ENCODE data around the gene TBX15. TPM values are rescaled to one million over a fixed set of nuclear protein-coding genes. Genes with fewer than 3 reads are reported as not detected.

The TBX15 gene
- not detected for polyA plus RNA-seq

DNA sequence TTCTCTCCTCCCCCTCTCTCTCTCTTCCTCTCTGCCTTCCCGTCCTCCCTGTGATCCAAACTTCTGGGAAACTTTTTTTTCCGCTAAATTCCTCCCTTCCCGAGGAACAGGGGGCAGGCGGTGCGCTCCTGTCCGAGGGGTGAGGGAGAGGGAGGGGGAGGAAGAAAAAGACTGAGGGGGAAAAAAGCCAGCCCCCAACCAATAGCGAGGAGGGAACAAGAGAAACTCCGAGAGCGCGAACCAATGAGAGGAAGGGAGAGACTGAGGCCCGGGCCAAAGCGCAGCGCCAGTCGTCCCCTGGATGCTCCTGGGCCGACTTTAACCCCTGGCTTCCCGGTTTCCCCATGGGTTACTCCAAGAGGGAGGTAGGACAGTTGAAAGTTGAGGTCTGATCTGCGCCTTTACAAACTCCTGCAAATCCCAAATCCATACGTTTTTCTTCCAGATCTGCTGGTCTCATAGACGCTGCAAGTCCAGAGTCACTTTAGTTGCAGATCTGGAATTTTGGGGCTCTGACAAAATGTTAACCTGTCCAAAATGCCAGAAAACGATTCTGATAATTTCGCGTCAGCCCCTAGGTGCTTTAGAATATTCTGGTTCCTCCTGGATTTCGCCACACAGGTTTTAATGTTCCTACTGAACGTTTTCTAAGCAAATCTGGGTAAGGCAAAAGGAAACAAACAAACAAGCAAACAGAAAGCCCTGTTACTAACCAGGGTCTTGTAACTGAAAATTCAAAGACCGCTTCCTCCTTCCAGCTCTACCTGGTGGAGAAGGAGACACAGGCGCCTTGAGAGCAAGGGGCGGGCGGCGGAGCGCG, at the start of gene TBX15:
Gene TBX15 (minus strand): TSS at position 158 of the 820 bp plus-strand sequence. CDS start 548 bp downstream, outside the sequence.
- H3K36me3 Mint-ChIP-seq, result peaks cover 0 to 26% (median 14%) of the 10 kb centered on the region in 3 donors
- H3K4me1 Mint-ChIP-seq, result peaks cover 0 to 22% of the 10 kb centered on the region in 2 donors
- peak within 1 kb of the TSS in 2 of 5 donors; percentile 26 to 51 for H3K4me3 Mint-ChIP-seq
- no peak within 1 kb of the TSS for H3K27ac Mint-ChIP-seq
- DNase-seq, result no peak
- peaks cover 22 to 67% (median 37%) of the 10 kb centered on the region in 6 donors for H3K9me3 Mint-ChIP-seq
- peaks cover 49 to 75% (median 52%) of the 10 kb centered on the region in 3 donors for H3K27me3 Mint-ChIP-seq (ENCODE audit: low read depth in 3 of 3)

DNA sequence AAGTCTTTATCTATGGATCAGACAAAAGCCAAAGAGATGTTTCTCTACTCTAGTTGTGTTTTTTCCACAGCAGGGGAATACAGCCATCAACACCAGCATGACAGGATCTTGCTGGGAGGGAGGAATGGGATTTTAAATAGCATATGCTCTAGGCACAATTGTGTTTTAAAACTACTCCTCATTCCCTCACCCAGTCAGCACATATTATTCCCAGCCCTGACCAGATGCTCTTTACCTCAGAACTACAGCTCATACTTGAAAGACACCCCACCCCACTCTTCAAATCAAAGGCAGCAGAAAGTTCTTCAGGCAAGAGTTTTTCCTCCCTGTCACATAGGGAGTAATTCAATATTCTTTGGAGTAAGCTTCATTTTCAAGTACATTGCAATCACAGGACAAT, 46.2 kb upstream of the TBX15 start:
- DNase-seq, result no peak
- Mint-ChIP-seq H3K4me1 (no peaks in the 10 kb centered on the region), H3K9me3 (peaks cover 0 to 2% (median 0%) of the 10 kb centered on the region in 6 donors), H3K36me3 (peaks cover 51 to 64% (median 63%) of the 10 kb centered on the region in 3 donors), H3K27ac (no peak overlapping the region), H3K27me3 (ENCODE audit: low read depth in 3 of 3) (no peaks in the 10 kb centered on the region), H3K4me3 (no peak overlapping the region)

DNA sequence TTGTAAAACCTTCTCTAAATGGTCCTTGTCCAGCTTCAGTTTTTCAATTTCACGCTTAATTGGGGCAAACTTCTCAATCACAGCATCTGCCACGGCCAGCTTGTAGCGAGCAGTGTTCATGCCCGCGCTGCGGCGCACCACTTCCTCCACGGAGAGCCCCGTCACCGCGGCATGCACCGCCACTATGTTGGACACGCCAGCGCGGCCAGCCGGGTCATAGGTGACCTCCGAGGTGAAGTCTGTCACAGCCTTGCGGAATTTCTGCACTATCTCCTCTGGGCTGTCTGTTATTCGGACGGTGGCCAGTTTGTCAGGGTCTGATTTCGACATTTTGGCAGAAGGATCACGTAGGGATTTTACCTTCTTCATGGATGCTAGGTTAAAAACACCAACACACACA, 44.8 kb upstream of the TBX15 start:
- no peak overlapping the region for H3K27ac Mint-ChIP-seq
- peaks cover 0 to 2% (median 0%) of the 10 kb centered on the region in 6 donors for H3K9me3 Mint-ChIP-seq
- H3K4me3 Mint-ChIP-seq, result no peak overlapping the region
- H3K36me3 Mint-ChIP-seq, result peaks cover 48 to 59% (median 59%) of the 10 kb centered on the region in 3 donors
- no peak for DNase-seq
- no peaks in the 10 kb centered on the region for H3K27me3 Mint-ChIP-seq (ENCODE audit: low read depth in 3 of 3)
- no peaks in the 10 kb centered on the region for H3K4me1 Mint-ChIP-seq

DNA sequence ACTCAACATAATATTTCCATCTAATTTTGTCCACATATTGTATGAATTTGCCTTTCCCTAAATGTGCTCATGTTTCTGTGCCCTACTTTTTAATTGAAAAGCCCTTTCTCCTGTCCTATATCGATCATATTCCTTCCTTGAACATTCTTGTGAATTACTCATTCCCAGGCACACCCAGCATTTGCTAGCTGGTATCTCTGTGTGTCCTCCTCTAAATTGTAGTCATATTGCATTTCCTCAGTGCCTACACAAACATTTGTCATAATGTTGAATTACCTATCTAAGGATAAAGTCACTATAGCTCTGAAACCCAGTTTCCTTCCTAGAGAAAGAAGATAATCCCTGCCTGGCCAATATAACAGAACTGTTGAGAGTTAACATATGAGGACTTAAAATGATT, 39.6 kb upstream of the TBX15 start:
- no peak for DNase-seq
- H3K27me3 Mint-ChIP-seq (ENCODE audit: low read depth in 3 of 3), result no peaks in the 10 kb centered on the region
- H3K27ac Mint-ChIP-seq, result no peak overlapping the region
- H3K4me1 Mint-ChIP-seq, result no peaks in the 10 kb centered on the region
- peaks cover 0 to 4% (median 2%) of the 10 kb centered on the region in 6 donors for H3K9me3 Mint-ChIP-seq
- H3K4me3 Mint-ChIP-seq, result no peak overlapping the region
- peaks cover 30 to 34% (median 32%) of the 10 kb centered on the region in 3 donors for H3K36me3 Mint-ChIP-seq

DNA sequence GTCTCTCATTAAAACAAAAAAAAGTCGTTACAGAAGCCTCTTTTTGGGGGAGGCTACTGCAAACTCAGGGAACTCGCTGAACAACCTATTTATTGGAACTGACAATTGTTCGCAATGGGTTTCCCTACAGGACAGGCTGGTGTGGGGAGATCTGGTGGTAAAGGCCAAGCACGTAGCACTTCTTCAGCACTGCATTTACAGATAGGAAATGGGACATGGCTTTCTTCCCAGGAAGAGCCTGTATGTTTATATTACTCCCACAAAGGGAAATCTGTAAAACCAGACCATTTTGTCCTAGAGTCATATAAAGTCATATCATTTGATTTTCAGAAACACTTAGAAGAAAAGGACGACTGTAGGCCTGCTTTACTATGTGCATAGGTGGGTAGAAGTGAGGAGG, 38.8 kb upstream of the TBX15 start:
- H3K9me3 Mint-ChIP-seq, result peaks cover 0 to 7% (median 3%) of the 10 kb centered on the region in 6 donors
- no peaks in the 10 kb centered on the region for H3K4me1 Mint-ChIP-seq
- H3K27ac Mint-ChIP-seq, result no peak overlapping the region
- no peaks in the 10 kb centered on the region for H3K27me3 Mint-ChIP-seq (ENCODE audit: low read depth in 3 of 3)
- no peak for DNase-seq
- no peak overlapping the region for H3K4me3 Mint-ChIP-seq
- peaks cover 23 to 28% (median 24%) of the 10 kb centered on the region in 3 donors for H3K36me3 Mint-ChIP-seq

DNA sequence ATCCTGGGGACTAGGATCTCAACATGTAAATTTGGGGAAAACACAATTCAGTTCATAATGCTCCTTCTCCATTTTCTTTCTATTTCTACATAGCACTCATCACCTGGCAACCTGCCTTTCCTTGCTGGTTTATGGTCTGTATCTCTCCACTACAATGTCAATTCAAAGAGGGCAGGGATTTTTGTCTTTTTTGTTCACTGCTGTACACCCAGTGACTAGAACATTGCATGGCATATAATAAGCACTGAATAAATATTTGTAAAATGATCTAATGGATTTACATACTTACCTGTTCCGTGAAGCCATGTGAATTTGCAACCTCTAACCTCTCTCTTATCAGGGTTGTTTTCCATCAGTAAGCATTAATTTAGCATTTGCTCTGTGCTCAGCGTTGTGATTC, 27.4 kb upstream of the TBX15 start:
- no peak for DNase-seq
- Mint-ChIP-seq H3K4me3 (no peak overlapping the region), H3K9me3 (peaks cover 13 to 31% (median 16%) of the 10 kb centered on the region in 6 donors), H3K36me3 (peaks cover 22 to 51% (median 50%) of the 10 kb centered on the region in 3 donors), H3K4me1 (peaks cover 0 to 3% of the 10 kb centered on the region in 2 donors), H3K27me3 (ENCODE audit: low read depth in 3 of 3) (peaks cover 4 to 11% (median 8%) of the 10 kb centered on the region in 3 donors), H3K27ac (no peak overlapping the region)

DNA sequence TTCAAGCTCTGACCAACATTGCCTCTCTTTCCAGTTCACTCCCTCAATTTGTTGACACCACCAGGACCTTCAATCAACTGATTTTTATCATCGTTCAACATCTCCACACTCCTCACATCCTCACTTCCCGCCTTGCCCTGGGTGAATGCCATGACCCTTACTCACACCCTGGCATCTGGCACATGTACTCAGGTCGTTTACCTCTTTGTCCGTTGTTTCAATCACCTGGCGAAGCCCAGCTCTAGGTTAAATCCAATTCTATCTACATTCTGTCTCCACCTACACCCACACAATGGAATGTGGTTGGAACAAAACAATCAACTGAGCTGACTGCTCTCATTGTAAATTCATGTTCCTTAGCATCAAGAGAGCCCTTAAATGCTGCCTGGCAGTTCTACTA, 24.2 kb upstream of the TBX15 start:
- H3K4me3 Mint-ChIP-seq, result no peak overlapping the region
- H3K4me1 Mint-ChIP-seq, result peaks cover 3 to 14% of the 10 kb centered on the region in 2 donors
- peaks cover 4 to 44% (median 25%) of the 10 kb centered on the region in 3 donors for H3K36me3 Mint-ChIP-seq
- no peak for DNase-seq
- peaks cover 10 to 38% (median 15%) of the 10 kb centered on the region in 6 donors for H3K9me3 Mint-ChIP-seq
- peaks cover 14 to 18% (median 17%) of the 10 kb centered on the region in 3 donors for H3K27me3 Mint-ChIP-seq (ENCODE audit: low read depth in 3 of 3)
- no peak overlapping the region for H3K27ac Mint-ChIP-seq

DNA sequence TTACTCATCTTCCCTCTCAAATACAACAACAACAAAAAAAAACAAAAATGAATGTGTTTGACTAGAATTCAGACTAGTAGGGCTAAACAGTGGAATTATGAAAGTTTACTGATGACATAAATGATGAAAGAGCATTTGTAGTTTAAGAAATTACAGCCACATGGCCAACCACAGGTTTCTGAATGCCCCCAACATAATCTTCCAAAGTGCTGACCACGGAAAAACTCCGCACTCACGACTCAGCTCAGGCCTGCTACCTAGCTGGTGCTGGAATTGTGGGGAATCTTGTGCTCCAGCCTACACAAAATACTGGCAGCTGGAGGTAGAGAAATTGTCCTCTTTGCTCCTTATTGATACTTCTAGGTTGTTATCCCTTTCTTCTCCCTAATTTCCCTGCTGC, 23.6 kb upstream of the TBX15 start:
- H3K27ac Mint-ChIP-seq, result no peak overlapping the region
- H3K4me3 Mint-ChIP-seq, result no peak overlapping the region
- no peak for DNase-seq
- peaks cover 16 to 18% (median 17%) of the 10 kb centered on the region in 3 donors for H3K27me3 Mint-ChIP-seq (ENCODE audit: low read depth in 3 of 3)
- H3K36me3 Mint-ChIP-seq, result peaks cover 4 to 42% (median 22%) of the 10 kb centered on the region in 3 donors
- H3K9me3 Mint-ChIP-seq, result peaks cover 10 to 38% (median 15%) of the 10 kb centered on the region in 6 donors
- H3K4me1 Mint-ChIP-seq, result peaks cover 3 to 14% of the 10 kb centered on the region in 2 donors

DNA sequence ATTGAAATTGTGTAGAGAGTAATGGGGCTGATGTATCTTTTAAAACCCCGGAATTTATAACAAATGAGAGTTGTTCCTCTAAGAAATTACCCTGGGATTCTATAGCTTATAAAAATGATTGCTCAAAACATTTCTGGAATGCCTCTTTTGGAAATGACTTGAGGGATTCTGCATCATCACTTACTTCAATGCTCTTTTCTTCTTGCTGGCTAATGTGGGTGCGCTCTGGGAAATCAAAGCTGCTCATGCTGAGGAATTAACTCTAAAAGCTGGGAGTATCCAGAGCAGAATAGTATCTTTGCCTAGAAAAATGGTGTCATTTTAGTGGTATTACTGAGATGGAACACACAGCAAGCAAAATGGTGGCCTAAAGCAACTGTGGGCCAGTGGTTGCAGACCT, 23.0 kb upstream of the TBX15 start:
- Mint-ChIP-seq H3K4me1 (peaks cover 5 to 14% of the 10 kb centered on the region in 2 donors), H3K4me3 (no peak overlapping the region), H3K9me3 (peaks cover 10 to 38% (median 16%) of the 10 kb centered on the region in 6 donors), H3K27me3 (ENCODE audit: low read depth in 3 of 3) (peaks cover 21 to 23% (median 22%) of the 10 kb centered on the region in 3 donors), H3K36me3 (peaks cover 4 to 42% (median 22%) of the 10 kb centered on the region in 3 donors), H3K27ac (no peak overlapping the region)
- no peak for DNase-seq

DNA sequence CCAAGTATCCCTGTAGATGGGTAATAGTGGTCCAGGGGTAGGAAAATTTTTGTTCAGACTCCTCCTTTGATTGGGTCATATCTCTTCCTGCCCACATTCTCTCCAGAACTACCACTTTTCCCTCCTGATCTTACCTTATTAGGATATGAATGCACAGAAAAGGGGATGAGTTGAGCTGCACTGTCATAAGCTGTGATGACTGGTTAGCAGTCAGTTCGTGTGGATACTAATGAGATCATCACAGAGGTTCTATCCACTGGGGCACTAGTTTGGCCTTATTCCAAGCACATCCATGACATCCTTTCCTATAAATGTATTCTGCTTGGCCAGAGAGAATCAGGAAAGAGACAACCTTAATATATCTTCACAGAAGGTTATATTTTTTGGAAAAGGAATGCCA, 22.1 kb upstream of the TBX15 start:
- H3K4me1 Mint-ChIP-seq, result peaks cover 5 to 14% of the 10 kb centered on the region in 2 donors
- H3K27ac Mint-ChIP-seq, result no peak overlapping the region
- H3K36me3 Mint-ChIP-seq, result peaks cover 7 to 36% (median 18%) of the 10 kb centered on the region in 3 donors
- no peak for DNase-seq
- peaks cover 15 to 46% (median 21%) of the 10 kb centered on the region in 6 donors for H3K9me3 Mint-ChIP-seq
- H3K27me3 Mint-ChIP-seq (ENCODE audit: low read depth in 3 of 3), result peaks cover 25 to 28% (median 26%) of the 10 kb centered on the region in 3 donors
- H3K4me3 Mint-ChIP-seq, result no peak overlapping the region

DNA sequence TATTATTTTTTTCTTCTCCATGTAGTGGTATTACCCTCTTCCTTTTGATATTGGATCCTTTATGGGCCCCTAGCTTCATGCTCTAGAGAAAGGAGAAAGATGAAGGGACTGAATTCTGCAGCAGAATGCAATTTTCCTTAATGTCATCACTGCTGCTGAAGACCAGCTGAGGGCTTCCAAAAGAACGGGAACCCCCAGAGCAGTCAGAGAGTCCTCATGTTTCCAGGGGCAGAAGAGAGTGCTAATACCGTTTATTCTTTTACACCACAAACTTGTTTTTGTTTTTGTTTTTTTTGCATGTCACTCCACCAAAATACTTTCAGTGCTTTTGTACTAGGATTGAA, 21.1 kb upstream of the TBX15 start:
- no peak overlapping the region for H3K4me3 Mint-ChIP-seq

DNA sequence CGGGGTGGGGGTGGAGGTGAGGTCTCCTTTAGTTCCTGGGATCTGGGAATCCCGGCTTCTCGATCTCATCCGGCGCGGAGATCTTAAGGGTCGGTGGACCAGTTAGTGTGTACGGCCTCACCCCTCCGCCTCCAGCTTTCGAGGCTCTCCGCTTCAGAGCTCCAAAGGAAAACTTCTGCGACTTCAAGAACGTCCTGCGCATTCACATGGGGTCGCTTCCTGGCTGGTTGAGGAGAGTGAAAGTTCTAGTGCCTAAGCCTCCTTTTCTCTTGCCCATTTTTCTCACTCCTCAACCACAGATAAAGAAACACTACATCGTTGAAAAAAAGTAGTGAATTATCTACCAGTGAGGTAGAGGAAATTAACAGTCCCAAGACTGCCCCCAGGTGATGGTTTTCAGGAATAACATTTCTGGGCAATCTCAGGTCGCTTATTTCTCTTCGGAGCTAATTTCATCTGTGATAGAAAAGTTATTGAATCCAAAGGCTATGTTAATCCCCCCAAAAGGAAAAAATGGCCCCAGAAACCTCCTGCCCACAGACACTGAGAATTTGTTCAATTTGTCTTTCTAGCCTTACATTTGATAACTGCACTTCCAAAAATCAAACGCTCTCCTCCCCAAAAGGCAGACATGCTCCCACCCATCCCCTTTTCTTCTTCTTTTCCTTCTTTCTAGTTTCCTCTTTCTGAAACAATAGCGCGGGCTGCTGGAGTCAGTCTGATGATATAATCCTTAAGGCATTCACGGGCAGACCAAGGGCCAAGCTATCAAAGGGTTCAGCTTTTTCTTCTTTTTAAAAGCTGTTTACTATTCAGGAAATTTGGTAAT, 20.6 kb upstream of the TBX15 start:
- Mint-ChIP-seq H3K27ac (no peak overlapping the region), H3K4me1 (peaks cover 5 to 14% of the 10 kb centered on the region in 2 donors), H3K27me3 (ENCODE audit: low read depth in 3 of 3) (peaks cover 31 to 39% (median 38%) of the 10 kb centered on the region in 3 donors), H3K36me3 (peaks cover 7 to 29% (median 11%) of the 10 kb centered on the region in 3 donors), H3K9me3 (peaks cover 11 to 55% (median 29%) of the 10 kb centered on the region in 6 donors), H3K4me3 (peak overlapping the region; percentile 0 to 75 (median 65))
- DNase-seq, result no peak

More for the DNA sequence above, 21.1 kb upstream of the TBX15 start:
- H3K27ac Mint-ChIP-seq, result no peak overlapping the region
- H3K4me1 Mint-ChIP-seq, result peaks cover 5 to 14% of the 10 kb centered on the region in 2 donors
- H3K36me3 Mint-ChIP-seq, result peaks cover 7 to 29% (median 11%) of the 10 kb centered on the region in 3 donors
- H3K9me3 Mint-ChIP-seq, result peaks cover 10 to 49% (median 26%) of the 10 kb centered on the region in 6 donors
- no peak for DNase-seq
- peaks cover 25 to 33% (median 33%) of the 10 kb centered on the region in 3 donors for H3K27me3 Mint-ChIP-seq (ENCODE audit: low read depth in 3 of 3)

DNA sequence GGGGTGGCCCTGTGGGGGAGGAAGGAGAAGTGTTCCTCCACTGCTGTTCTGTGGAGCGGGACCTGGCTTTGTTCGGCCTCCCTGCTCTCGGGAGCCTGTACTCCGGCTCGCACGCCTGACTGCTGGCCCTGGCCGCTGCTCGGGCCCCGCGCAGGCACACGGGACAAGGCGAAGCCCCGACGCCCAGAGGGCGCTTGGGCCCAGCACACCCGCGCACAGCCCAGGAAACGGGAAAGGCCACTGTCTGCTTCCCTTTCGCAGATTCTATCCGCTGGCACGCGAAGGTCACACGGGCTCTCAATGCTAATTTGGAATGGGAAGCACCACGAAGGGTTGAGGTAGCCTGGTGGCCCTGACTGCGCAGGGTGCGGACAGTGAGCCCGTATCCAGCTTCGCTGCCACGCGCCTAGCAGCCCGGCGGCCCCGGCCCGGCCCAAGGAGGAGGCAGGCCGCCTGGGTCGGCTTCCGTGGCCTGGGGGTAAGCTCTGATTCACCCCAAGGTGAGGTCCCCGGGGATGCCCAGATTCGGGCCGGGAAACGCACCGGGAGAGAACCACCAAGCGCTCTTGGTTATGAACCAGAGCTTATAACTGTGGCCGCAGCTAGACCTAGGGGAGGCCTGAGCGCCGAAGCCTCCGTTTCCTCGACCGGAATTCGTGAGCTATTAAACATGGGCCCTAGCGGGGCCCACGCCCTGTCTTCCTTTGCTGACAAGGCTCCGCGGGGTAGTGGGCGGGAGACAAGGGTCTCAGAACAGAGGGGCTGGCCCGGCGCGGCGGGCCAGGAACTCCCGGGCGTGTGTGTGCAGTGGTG, 19.7 kb upstream of the TBX15 start:
- no peak for DNase-seq
- Mint-ChIP-seq H3K9me3 (peaks cover 12 to 62% (median 31%) of the 10 kb centered on the region in 6 donors), H3K36me3 (peaks cover 7 to 23% (median 10%) of the 10 kb centered on the region in 3 donors), H3K4me1 (peaks cover 5 to 14% of the 10 kb centered on the region in 2 donors), H3K27ac (no peak overlapping the region), H3K27me3 (ENCODE audit: low read depth in 3 of 3) (peaks cover 35 to 43% (median 43%) of the 10 kb centered on the region in 3 donors), H3K4me3 (peak overlapping the region; percentile 0 to 75 (median 48))
